Stimulated activated CD8-positive, alpha-beta memory T cell treated with anti-CD3 and anti-CD28 coated beads, Interleukin-15, amount 100 ng/mL, for 1 hour (primary cell): ENCODE measurements around the gene CAVIN1.
"Not testable (repeated sequence)": the region's sequence is repeated elsewhere in the genome, so short reads cannot be mapped to it uniquely, and the experiment has no call there.

ENCODE experiments used
- DNase-seq: peaks from one replicate; pipeline ENCODE4 v3.0.0-alpha.2; 2020; ENCODE audit warnings: low read depth

CAVIN1 gene, protein sequence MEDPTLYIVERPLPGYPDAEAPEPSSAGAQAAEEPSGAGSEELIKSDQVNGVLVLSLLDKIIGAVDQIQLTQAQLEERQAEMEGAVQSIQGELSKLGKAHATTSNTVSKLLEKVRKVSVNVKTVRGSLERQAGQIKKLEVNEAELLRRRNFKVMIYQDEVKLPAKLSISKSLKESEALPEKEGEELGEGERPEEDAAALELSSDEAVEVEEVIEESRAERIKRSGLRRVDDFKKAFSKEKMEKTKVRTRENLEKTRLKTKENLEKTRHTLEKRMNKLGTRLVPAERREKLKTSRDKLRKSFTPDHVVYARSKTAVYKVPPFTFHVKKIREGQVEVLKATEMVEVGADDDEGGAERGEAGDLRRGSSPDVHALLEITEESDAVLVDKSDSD

DNA sequence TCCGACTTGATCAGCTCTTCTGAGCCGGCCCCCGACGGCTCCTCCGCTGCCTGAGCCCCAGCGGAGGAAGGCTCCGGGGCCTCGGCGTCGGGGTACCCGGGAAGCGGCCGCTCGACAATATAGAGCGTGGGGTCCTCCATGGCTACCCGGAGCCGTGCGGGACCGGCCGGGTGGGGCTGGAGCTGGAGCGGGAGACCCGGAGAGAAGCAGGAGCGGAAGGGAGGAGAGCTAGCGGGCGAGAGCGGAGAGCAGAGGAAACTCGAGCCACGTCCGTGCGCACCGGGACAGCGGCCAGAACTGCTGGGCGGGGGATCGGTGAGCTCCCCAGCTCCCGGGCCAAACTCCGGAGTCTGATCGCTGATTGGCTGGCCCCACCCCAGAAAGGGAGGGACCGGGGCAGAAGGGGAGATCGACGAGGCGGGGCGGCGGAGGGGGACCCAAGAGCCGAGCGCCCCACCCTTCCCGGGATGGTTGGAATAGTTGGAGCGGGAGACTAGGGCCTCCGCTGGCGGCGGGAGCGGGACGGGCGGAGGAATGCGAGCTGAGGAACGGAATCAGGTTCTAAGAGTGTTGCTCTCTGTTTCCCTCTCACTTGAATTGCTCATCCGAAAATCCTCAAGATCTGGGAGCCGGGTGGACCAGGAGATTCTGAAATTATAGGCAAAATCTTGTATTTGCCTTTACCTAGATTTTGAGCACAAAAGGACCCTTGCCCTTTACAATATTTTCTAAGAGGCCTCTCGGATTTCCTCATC is at the start of gene CAVIN1:
TSS of gene CAVIN1 (minus strand) at position 299 of the 755 bp plus-strand sequence. CDS start at position 140, 159 bp downstream.
- no peak for DNase-seq

DNA sequence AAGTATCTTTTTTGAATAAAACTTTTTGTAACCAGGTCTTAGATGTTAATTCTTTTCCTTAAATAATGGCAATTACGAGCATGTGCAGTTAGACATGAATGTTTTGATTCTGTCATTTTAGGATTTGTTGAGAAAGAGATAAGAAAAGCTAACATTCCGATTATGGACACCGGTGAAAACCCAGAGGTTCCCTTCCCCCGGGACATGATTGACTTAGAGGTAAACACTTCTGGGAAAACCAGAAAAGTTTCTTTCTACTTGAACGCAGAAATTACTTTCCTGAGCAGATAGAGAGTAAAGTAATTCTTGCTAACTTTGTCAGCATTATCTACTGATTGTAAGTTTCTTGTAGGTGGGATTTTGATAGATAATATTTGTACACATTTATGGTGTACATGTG is 44.8 kb upstream of the CAVIN1 start:
- no peak for DNase-seq

DNA sequence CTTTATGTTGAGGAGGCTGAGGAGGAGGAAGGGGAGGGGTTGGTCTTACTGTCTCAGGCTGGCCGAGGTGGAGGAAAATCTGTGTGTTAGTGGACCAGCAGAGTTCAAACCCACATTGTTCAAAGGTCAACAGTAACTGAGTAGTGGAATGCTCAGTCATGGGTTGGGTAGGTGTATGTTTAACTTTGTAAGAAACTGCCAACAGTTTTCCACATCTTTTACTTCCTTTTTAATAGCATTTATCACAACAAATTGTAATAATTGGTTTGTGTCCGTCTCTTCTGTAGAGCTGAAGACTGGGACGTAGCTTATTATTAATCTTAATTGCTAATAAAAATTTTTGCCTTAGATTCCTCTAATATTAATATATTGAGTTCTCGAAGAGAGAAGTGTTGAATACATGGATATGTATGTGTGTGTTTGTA is 40.9 kb upstream of the CAVIN1 start:
- no peak for DNase-seq

DNA sequence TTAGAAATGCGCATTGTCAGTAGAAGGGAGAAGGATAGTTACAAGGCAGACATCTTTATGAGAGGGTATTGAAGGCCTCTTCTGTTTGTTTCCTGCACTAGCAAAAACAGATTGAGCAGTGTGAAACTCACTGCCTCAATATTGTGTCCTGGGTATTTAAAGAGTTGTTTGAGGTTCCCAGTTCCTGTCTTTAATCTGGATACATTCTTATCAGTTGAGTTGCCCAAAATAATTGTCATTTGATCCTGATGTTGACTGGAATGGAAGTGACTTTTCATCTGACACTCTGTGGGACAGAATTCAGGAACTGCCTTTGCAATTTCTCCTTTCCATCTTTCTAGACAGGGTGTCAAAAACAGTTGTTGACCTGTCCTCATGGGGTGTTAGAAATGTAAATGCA is 37.3 kb upstream of the CAVIN1 start:
- no peak for DNase-seq

DNA sequence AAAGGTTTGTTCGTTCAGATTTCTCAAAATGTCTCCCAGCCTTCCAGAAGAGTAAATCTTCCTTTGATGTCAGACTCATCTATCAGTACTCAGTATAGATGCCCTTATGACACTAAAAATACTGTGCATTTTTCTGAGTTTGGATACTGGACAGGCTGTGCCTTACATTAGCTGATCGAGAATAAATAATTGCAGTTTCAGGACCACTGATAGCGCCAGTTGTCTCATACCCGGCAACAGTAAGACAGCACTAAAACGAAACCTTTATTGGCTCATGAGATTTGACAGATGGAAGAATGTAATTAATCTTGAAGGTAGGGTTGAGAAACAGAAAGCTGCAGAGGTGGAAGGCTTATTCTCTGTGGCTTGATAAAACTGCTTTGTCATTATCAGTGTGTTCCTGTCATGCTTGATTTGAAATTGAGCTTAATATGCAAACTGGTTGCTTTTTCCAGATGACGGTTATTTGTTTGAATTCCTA is 36.8 kb upstream of the CAVIN1 start:
- DNase-seq = no peak

DNA sequence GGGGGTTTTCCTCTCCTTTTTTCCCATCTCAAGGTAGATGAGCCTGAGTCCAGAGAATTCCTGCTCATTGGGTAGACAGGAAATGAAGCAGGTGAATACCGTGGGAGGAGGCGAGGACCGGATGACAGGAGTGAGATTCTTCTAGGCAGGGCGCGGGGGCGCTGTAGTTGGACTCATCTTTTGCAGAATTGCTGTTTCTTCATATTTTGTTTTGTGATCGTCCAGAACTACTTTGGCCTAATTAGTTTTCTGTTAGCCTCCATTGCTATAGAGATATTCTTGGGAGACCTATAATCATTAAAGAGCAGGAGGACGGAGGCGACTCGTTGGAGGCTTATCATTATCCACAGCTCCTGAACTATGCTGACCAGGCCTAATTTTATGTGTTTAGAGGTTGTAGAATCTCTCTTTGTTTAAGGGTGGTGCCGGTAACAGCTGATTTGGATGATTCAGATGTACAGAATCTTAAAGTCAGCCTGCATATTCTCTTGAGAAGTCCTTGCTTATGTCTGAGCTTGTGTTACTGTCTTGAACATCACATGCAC is 36.3 kb upstream of the CAVIN1 start:
- no peak for DNase-seq

DNA sequence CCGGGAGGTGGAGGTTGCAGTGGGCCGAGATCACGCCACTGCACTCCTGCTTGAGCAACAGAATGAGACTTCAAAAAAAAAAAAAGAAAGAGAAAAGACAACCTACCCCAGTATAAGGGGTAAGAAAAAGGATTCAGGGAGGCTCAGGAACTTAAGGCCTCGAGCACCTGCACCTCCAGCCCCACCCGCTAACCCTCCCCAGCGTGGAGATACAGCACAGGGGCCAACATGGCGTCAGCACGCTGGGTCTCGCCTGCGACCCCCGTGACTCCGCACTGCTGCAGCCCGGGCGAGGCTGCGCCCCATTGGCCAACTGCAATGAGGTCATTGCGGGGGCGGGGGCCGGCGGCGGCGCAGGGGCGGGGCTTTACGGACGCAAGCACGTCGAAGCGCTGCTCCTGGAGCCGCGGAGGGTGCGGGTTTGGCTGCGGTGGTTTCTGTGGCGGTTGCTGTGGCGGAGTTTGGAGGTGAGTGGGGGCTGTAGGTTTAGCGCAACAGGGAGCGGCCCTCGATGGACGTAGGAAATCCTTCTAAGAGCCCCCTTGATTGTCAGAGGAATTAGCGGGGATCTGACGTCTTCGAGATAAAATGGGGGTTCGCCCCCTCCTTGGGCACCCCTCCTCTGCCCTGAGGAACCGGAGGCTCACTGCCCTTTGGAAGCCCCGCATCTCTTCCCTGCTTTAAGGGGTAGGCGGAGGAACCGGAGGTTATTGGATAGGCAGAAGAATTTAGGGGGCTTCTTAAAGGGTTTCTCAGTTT is 35.6 kb upstream of the CAVIN1 start, which contains the start of gene ATP6V0A1:
TSS of gene ATP6V0A1 (plus strand) at position 382 of the 759 bp plus-strand sequence. CDS start 2,017 bp downstream, outside the sequence.
- peak; percentile 76 for DNase-seq

DNA sequence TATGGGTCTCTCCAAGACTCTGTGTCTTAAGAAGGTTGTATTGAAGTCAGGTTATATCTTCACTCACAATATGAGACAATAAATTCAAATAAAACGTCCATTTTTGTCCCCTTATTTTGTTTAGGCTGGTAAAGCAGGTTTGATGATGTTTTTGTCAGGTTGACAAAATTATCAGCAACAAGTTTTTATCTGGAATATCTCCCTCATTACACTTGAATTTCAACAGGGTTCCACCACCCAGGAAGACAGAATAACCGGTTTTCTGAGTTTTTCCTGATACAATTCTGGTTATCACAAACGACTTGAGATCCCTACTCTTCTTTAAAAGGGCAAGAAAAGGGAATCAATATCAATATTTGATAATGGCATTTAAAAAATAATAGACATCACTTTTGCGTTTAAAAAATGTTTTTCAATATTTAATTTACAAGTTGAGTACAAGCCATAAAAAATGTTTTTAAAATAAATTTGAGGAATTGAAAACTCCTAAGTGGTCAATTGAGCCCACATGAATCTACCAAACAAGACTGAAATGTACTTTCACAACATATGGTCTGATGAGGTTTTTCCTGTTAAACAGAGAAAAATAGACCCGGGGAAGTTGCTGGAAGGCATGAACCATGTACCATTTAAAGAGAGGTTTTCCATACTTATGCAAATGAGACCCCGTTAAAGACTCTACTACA is 34.2 kb upstream of the CAVIN1 start:
- no peak for DNase-seq

DNA sequence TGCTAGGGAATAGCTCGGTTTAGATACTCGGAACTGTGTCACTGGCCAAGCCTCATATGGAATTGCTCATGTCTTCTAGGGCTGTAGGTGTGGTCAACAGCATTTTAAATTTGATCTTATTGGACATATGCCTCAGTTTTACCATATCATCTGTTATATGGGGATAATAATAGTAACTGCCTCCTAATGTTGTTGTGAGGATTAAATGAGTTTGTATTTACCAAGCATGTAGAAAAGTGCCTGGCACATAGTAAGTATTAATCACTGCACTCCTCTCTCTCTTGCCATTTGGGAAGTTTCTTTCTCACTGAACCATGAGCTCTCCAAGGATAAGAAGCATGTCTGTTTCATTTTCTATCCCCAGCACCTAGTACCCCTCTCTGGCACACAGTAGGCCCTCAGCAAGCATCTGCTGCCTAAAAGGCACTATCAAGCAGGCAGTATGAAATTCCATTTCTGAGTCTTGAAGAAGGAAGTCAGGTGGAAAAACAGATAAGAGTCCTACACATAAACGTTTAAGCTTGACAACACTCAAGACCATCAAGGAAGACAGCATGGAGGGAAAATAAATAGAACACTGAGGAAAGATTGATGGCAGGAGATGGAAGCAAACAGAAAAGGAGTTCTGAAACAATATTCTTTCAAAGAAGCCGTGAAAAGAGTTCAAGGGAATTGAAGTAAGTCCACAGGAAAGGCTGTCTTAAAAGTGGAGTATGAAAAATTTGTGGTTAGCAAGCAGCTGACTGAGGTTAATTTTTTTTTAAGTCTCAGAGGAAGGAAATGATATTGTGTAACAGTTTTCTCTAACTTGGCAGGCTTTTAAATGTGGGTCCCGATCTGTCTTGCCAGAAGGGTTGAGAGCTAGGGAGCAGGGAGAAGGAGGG is 33.4 kb upstream of the CAVIN1 start:
- DNase-seq = no peak

DNA sequence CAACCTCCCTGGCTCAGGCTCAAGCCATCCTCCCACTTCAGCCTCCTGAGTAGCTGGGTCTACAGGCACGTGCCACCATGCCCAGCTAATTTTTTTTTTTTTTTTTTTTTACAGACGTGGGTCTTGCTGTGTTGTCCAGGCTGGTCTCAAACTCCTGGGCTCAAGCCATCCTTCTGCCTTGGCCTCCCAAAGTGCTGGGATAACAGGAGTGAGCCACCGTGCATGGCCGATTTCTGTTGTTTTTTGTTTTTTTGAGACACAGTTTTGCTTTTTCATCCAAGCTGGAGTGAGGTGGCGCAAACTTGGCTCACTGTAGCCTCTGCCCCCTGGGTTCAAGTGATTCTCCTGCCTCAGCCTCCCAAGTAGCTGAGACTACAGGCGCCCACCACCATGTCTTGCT is 31.9 kb upstream of the CAVIN1 start:
- DNase-seq = not testable (repeated sequence)

DNA sequence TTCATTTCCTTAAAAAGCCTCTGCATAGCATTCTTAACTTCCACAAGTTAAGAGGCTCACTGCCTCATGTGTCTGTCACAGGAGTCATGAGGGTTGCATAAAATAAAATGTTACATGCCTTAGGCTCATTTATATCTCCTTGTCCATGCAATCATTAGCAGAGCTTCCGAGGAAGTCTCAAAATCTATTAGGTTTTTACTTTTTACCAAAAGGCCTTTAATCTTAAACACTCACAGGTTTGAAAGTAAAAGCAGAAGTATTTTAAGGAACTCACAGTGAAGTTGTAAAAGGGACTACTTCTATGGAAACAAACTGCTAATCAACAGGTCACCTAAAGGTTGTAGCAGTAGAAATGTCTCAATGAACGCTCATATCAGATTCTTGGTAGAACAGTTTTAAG is 30.4 kb upstream of the CAVIN1 start:
- DNase-seq = no peak

DNA sequence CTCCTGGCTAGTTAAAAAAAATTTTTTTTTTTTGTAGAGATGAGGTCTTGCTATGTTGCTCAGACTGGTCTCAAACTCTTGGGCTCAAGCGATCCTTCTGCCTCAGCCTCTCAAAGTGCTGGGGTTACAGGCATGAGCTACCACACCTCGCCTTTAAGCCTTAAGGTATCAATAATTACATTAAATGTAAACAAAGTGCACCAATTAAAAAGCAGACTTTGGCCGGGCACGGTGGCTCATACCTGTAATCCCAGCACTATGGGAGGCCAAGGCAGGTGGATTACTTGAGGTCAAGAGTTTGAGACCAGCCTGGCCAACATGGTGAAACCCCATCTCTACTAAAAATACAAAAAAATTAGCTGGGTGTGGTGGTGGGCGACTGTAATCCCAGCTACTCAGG is 28.2 kb upstream of the CAVIN1 start:
- not testable (repeated sequence) for DNase-seq

DNA sequence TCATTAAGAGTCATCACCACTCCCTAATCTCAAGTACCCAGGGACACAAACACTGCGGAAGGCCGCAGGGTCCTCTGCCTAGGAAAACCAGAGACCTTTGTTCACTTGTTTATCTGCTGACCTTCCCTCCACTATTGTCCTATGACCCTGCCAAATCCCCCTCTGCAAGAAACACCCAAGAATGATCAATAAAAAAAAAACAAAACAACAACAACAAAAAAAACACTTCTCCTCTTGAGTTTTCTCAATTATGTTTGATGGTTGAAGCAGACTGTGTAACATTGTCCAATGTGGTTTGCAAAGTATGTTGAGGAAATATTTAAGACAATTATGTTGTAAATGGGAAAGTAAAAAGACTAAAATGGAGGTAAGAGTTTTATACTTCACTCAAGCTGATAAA is 26.8 kb upstream of the CAVIN1 start:
- DNase-seq = not testable (repeated sequence)

DNA sequence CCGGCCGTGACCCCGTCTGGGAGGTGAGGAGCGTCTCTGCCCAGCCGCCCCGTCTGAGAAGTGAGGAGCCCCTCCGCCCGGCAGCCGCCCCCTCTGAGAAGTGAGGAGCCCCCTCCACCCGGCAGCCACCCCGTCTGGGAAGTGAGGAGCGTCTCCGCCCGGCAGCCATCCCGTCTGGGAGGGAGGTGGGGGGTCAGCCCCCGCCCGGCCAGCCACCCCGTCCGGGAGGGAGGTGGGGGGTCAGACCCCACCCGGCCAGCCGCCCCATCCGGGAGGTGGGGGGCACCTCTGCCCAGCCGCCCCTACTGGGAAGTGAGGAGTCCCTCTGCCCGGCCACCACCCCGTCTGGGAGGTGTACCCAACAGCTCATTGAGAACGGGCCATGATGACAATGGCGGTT is 26.1 kb upstream of the CAVIN1 start:
- DNase-seq = not testable (repeated sequence)

DNA sequence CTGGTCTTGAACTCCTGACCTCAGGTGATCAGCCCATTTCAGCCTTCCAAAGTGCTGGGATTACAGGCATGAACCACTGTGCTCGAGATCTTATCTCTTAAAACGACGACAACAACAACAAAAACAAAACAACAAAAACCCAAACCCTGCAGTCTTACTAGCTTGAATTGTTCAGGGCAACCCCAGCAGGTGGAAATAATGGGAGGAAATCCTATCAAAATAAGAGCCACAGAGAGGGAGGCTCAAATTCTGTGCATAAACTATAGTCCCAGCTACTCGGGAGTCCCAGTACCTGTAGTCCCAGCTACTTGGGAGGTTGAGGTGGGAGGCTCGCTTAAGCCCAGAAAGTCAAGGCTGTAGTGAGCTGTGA is 19.1 kb upstream of the CAVIN1 start:
- DNase-seq = no peak

DNA sequence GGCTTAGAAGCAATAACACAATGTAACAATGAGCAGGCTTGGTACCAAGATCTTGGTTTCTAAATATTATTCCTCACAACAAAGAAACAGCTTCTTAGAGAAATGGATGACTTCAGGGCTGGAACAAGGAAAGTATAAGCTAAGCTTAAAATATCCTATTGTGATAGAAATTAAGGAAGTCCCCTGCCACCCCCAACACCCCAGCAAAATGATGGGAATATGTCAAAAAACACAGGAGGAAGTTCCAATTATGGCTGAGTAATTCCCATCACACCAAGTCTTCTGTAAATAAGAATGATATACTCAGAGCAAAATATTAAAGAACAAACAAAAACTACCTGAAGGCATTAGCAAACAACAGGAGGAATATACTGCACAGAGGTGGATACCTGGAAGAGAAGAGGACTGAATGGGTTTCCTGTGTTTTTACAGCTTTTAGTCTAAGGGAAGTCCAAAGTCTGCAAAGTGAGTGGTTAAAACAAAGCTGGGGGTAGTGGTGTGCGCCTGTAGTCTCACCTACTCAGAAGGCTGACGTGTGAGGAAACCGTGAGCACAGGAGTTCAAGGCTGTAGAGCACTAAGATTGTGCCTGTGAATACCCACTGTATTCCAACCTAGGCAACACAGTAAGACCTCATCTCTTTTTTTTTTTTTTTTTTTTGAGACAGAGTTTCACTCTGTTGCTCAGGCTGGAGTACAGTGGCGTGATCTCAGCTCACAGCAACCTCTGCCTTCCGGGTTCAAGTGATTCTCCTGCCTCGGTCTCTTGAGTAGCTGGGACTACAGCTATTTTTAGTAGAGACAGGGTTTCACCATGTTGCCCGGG is 18.5 kb upstream of the CAVIN1 start:
- no peak for DNase-seq

DNA sequence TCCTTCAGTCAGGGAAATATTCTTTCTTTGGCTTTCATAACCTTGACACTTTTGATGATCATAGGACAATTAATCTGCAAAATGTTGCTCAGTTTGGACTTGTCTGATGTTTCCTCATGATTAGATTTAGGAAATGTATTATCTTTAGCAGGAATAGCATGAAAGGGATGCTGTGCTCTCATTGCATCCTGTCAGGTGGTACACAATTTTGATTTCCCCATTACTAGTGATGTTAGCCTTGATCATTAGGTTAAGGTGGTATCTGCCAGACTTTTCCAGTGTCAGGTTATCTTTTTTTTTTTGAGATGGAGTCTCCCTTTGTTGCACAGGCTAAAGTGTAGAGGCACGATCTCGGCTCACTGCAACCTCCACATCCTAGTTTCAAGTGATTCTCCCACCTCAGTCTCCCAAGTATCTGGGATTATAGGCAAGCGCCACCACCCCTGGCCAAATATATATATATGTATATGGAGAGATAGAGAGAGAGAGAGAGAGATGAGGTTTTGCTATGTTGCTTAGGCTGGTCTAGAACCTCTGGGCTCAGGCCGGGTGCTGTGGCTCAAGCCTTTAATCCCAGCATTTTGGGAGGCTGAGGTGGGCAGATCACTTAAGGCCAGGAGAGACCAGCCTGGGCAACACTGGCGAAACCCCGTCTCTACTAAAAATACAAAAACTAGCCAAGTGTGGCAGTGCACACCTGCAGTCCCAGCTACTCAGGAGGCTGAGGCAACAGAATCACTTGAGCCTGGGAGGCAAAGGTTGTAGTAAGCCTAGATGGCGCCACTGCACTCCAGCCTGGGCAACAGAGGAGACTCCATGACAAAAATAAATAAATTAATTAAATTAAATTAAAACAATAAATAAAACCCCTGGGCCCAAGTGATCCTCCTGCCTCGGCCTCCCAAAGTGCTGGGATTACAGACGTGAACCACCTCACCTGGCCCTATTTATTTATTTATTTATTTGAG is 15.8 kb upstream of the CAVIN1 start:
- DNase-seq = no peak

DNA sequence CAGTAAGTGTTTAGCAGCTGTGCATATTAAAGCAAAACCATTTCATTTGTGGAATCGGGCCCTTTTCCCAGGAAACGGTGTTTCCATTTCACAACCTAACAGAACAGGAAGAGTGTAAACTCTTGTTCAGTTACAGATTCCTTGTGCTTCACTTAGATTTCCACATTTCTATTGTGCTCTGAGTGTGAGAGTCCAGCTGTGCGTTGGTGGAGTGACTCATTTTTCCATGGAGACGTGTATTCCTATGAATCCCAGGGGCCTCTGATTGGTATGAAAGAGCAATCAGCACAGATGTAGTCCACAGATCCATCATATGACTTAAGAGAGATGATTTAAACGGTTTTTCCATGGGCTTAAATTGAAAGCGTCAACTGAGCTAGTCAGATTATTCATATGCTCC is 13.3 kb upstream of the CAVIN1 start:
- no peak for DNase-seq
